ENCODE measurements around the gene PAPPA.
A peak's percentile ranks its signal among the peaks of the same experiment; 100 is the strongest.

PAPPA gene

GRCh38 chr9:116182876-116183275, 29.3 kb downstream of the PAPPA start:
- DNase-seq (ENCODE audit: low read depth): no peak

GRCh38 chr9:116187570-116188170, 34.1 kb downstream of the PAPPA start:
- DNase-seq (ENCODE audit: low read depth): no peak

DNA sequence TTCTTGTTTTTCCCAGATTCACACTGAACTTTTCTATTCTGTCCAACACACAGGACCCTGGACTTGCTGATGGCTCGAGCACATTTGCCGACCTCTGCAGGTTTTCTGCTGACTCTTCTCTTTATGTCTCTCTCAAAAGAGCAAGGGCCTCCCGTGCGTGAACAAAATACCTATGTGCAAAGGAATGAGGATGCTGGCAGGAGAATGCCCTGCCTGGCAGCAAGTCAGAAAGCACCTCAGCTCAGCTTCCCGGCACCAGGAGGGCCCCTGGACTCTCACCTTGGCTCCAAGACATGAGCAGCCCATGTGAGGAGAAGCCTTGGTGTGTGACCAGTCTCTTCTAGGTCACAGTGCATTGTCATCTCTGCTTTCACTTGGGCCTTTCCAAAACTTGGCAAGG, 36.1 kb downstream of the PAPPA start:
- no peak for DNase-seq (ENCODE audit: low read depth)

- DNase-seq (ENCODE audit: low read depth): peak; percentile 73
These were observed 37.2 kb downstream of the PAPPA start for GRCh38 chr9:116190637-116191396.

DNA sequence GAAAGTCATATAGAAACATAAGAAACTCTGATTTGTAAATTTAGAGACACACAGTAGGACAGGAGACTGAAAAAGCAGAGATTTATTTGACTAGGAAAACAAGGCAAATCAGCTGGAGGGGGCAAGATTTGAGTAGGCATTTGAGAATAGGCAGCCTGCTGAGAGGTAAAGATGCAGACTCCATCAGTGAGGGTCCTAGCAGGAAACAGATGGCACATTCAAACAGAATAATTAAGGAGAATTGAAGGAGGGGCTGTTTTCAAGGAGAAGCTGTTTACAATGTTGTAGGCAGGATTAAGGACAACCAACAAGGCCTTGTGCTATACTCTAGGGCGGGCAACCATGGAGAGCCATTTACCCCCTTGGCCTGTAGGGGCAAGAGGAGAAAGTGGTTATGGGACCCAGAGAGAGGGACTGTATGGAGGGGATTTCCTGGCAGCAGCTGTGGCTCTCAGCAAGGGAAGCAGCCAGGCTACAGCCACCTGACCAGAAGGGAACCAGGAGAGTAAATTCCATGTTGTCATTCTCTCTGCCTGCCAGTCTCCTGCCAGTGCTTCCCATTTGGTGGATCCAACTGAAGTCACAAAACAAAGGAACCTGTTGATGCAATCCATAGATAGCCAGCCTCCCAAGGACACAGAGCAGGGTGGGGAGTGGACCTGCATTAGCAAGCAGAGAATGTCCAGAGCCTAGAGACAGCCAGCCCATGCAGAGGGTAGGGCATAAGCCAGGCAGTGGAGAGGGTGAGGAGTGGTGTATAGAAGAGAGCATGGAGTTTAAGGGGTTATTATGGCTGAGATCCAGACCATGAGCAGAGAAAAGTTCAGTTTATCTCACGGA, 38.2 kb downstream of the PAPPA start:
- DNase-seq (ENCODE audit: low read depth): no peak

GRCh38 chr9:116193636-116194035, 40.0 kb downstream of the PAPPA start:
- peak; percentile 85 for DNase-seq (ENCODE audit: low read depth)

DNA sequence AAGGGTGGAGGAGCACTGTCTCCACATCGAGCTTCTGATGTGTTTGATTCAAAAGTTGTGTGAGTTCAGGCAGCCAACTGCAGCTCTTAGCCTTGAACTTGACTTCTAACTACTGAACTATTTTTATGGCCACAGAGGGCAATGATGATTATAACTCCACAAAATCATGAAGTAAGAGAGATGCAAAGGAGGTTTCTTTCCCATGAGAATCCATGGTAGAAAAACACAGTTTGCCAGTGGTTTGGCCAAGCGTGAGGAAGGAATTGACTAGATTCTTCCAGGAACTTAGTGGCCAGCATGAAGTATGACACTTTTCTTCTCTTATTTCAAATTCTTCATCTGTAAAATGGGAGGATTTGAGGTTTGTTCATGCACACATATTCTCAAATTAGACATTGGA, 43.2 kb downstream of the PAPPA start:
- peak; percentile 71 for DNase-seq (ENCODE audit: low read depth)

- no peak for DNase-seq (ENCODE audit: low read depth)
These were observed 44.8 kb downstream of the PAPPA start for GRCh38 chr9:116198344-116198743.

DNA sequence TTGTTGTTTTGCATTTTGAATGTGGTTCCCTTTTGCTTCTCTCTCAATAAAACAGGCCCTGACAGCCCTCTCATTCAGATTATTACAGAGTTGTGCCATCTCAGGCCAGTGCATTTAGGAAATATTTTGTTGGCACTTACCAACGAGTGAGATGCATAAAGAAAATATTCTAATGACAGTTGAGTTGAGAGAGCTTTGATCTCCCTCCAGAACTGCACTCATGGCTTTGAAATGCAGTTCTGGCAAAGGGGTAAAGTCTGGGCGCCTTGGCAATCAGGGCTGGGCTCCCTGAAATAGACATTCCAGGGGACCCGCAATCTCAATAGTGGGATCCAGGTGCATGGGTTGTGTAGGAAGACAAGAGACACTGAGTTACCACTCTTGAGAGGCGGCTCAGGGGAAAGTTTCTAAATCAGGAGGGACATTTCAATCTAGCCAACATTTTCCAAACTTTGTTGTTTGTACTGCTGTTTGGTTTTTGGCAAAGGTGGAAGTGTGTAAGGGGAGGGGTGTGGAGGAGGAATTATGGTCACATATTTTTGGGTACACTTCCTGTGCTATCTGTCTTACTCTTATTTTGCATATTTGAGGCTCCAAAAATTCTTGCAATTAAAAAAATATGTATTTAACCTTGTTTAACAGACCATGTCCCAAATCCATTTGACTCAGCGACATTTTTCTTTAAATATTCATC, 48.8 kb downstream of the PAPPA start:
- no peak for DNase-seq (ENCODE audit: low read depth)

GRCh38 chr9:116204252-116204882, 50.8 kb downstream of the PAPPA start:
- no peak for DNase-seq (ENCODE audit: low read depth)

DNA sequence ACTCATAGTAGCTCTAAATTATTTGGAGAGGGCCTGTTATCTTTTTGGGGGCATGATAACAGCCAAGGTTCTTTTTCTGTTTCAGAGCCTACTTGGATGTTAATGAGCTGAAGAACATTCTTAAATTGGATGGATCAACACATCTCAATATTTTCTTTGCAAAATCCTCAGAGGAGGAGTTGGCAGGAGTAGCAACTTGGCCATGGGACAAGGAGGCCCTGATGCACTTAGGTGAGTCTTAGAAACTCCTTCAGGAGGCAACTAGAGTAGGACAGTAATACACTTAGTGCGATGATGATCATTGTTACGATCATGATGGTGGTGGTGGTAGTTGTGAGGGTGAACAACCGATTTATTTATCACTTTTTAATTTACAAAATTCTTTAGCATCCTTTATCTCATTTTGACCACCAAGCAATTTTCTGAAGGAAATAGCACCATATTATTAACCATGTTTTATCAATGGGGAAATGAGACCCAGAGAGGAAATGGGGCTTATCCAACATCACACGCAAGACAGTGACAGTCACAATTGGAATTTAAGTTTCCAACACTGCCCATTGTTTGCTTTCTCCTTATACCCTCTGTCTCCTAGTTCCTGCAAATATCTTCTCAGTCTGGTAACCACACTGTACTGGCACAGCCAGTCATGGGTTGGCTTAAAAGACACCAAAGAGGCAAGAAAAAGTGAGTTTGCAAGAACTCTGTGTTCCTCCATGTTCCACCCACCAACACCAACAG, 54.0 kb downstream of the PAPPA start:
- no peak for DNase-seq (ENCODE audit: low read depth)

- DNase-seq (ENCODE audit: low read depth): peak; percentile 50
These were observed 55.0 kb downstream of the PAPPA start for GRCh38 chr9:116208417-116209232.

- peak; percentile 44 for DNase-seq (ENCODE audit: low read depth)
These were observed 56.0 kb downstream of the PAPPA start for GRCh38 chr9:116209414-116210116.

GRCh38 chr9:116212986-116213692, 59.5 kb downstream of the PAPPA start:
- DNase-seq (ENCODE audit: low read depth): no peak

DNA sequence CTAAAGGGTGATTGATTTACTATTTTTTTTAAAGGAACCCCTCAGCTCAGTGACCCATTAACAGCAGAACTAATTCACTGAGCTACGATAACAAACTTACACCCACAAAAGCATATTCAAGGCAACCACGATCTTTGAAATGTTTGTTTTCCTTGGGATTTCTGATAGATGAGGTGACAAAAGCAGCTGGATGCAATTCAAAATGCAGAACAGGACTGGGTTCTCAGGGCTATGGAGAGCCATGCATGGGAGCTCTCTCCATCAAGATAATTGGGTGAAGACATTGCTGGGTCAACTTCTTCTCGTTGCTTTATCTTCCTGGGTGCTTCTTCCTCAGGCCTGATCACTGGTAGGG, 60.1 kb downstream of the PAPPA start:
- no peak for DNase-seq (ENCODE audit: low read depth)

DNA sequence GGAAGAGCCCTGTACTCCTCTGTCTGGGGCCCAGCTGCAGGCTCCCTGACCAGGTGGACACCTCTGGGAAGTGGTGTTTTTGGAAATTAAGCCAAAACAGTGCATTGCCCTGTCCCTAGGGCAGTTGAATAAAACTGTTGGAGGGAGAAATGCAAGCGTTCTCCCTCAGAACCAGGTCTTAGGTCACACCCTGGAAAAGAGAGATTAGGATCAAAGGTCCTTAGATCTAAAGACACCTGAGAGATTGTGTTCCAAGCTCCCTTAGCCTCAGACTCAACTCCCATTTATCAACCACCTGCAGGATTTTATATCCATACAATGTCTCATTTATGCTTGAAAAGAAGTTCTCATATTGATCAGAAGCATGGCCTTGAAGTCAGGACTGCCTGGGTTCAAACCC, 64.8 kb downstream of the PAPPA start:
- no peak for DNase-seq (ENCODE audit: low read depth)

- no peak for DNase-seq (ENCODE audit: low read depth)
These were observed 66.1 kb downstream of the PAPPA start for GRCh38 chr9:116219686-116220085.

DNA sequence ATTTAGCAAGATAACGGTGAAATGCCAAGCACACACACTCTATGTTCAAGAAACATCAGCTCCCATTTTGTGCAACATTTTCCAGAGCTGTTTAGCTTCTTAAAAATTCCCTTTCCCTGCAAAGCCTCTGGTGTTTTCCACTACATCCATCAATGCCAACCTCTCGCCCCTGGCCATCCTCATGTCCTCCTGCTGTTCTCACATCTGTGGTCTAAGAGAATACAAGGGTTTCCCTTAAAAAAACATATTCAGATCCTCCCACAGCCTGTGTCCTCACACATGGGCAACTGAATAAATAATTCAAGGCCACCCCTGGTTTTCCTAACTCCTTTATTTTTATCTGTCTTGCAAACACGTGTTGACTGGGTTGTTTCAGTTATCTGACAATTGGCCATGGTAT, 70.3 kb downstream of the PAPPA start:
- DNase-seq (ENCODE audit: low read depth): no peak

- no peak for DNase-seq (ENCODE audit: low read depth)
These were observed 76.6 kb downstream of the PAPPA start for GRCh38 chr9:116230051-116230632.
